ENCODE data around the gene IL18. TPM values are rescaled to one million over a fixed set of nuclear protein-coding genes. Genes with fewer than 3 reads are reported as not detected.

IL18 gene
- total RNA-seq, 4 donors from 2014 or later: 5.6 to 16.9 (median 6.9) TPM

GRCh38 chr11:112186304-112186703 lies 22.4 kb upstream of the IL18 start:
- TF ChIP-seq EP300 (IDR thresholded peaks at IDR 0.05): no peak
- TF ChIP-seq POLR2AphosphoS5 (IDR thresholded peaks at IDR 0.05): no peak
- TF ChIP-seq CTCF (IDR thresholded peaks at IDR 0.05): no peak
- no peak for TF ChIP-seq POLR2A (IDR thresholded peaks at IDR 0.05)
- Histone ChIP-seq H3K4me3 (no peak overlapping the region), H3K27me3 (no peaks in the 10 kb centered on the region), H3K4me1 (no peaks in the 10 kb centered on the region), H3K27ac (no peak overlapping the region), H3K36me3 (no peaks in the 10 kb centered on the region), H3K9me3 (no peaks in the 10 kb centered on the region)
- no peak for ATAC-seq

GRCh38 chr11:112185883-112186282 lies 22.0 kb upstream of the IL18 start:
- TF ChIP-seq EP300 (IDR thresholded peaks at IDR 0.05) (no peak), POLR2AphosphoS5 (IDR thresholded peaks at IDR 0.05) (no peak), CTCF (IDR thresholded peaks at IDR 0.05) (no peak), POLR2A (IDR thresholded peaks at IDR 0.05) (no peak)
- ATAC-seq: no peak

GRCh38 chr11:112182867-112183266 lies 19.0 kb upstream of the IL18 start:
- H3K9me3 ChIP-seq: no peaks in the 10 kb centered on the region
- H3K36me3 ChIP-seq: no peaks in the 10 kb centered on the region
- H3K4me3 ChIP-seq: no peak overlapping the region
- WGBS, 2 donors (ENCODE audit: low coverage in 1 of 2): 65 to 88% methylated on average over 1 of the region's 1 CpG
- no peak for TF ChIP-seq POLR2AphosphoS5 (IDR thresholded peaks at IDR 0.05)
- no peak for TF ChIP-seq CTCF (IDR thresholded peaks at IDR 0.05)
- H3K4me1 ChIP-seq: no peaks in the 10 kb centered on the region
- no peaks in the 10 kb centered on the region for H3K27me3 ChIP-seq
- H3K27ac ChIP-seq: no peak overlapping the region
- no peak for ATAC-seq

More at GRCh38 chr11:112185883-112186282, 22.0 kb upstream of the IL18 start:
- no peak overlapping the region for H3K4me3 ChIP-seq
- no peaks in the 10 kb centered on the region for H3K9me3 ChIP-seq
- no peak overlapping the region for H3K27ac ChIP-seq
- no peaks in the 10 kb centered on the region for H3K27me3 ChIP-seq
- H3K36me3 ChIP-seq: no peaks in the 10 kb centered on the region
- H3K4me1 ChIP-seq: no peaks in the 10 kb centered on the region

GRCh38 chr11:112179601-112180000 lies 15.7 kb upstream of the IL18 start:
- no peak overlapping the region for H3K27ac ChIP-seq
- H3K4me1 ChIP-seq: peaks cover 2 to 31% (median 4%) of the 10 kb centered on the region in 3 donors
- H3K9me3 ChIP-seq: no peaks in the 10 kb centered on the region
- no peaks in the 10 kb centered on the region for H3K36me3 ChIP-seq
- H3K4me3 ChIP-seq: no peak overlapping the region
- no peaks in the 10 kb centered on the region for H3K27me3 ChIP-seq
- ATAC-seq: no peak
- TF ChIP-seq POLR2A (IDR thresholded peaks at IDR 0.05) (no peak), EP300 (IDR thresholded peaks at IDR 0.05) (no peak), POLR2AphosphoS5 (IDR thresholded peaks at IDR 0.05) (no peak), CTCF (IDR thresholded peaks at IDR 0.05) (no peak)

DNA sequence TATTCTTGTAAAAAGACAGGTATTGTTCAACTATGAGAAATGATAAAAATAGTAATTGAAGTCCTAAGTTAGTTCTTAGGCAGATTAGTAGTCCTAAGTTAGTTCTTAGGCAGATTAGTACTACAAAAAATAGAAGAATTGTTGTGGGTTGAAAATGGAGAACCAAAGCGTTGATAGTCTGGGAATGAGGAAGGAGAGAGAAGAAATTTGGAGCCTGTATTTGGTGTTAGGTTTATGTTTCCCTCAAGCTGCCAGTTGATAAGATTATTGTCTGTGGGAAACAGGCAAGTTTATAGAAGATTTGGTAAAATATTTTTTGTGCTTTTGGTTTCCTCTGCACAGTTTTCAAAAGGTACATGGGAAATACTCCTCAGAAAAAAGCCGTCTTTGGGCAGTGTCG lies 15.0 kb upstream of the IL18 start:
- ATAC-seq: no peak
- no peak overlapping the region for H3K27ac ChIP-seq
- WGBS, 2 donors (ENCODE audit: low coverage in 1 of 2): 70 to 74% methylated on average over 3 of the region's 3 CpGs
- H3K36me3 ChIP-seq: no peaks in the 10 kb centered on the region
- no peaks in the 10 kb centered on the region for H3K27me3 ChIP-seq
- no peak overlapping the region for H3K4me3 ChIP-seq
- peaks cover 2 to 33% (median 4%) of the 10 kb centered on the region in 3 donors for H3K4me1 ChIP-seq
- H3K9me3 ChIP-seq: no peaks in the 10 kb centered on the region
- no peak for TF ChIP-seq CTCF (IDR thresholded peaks at IDR 0.05)
- no peak for TF ChIP-seq EP300 (IDR thresholded peaks at IDR 0.05)
- no peak for TF ChIP-seq POLR2A (IDR thresholded peaks at IDR 0.05)
- no peak for TF ChIP-seq POLR2AphosphoS5 (IDR thresholded peaks at IDR 0.05)
